Measurements from ENCODE around the gene GLIS1.

- no peak for TF ChIP-seq CTCF (IDR thresholded peaks at IDR 0.05; ENCODE audit: borderline replicate concordance, extremely low read depth, low read length, poor library complexity, severe bottlenecking)
- no peak for TF ChIP-seq EZH2 (IDR thresholded peaks at IDR 0.05; ENCODE audit: borderline replicate concordance, low read depth, low read length, severe bottlenecking)
Observed at GRCh38 chr1:53518775-53519174, 220.2 kb downstream of the GLIS1 start.

Measured in DND-41 (cell line).